Gastroesophageal sphincter (tissue), 4 donors: ENCODE results near the gene TNFRSF8. TPM values are rescaled to one million over a fixed set of nuclear protein-coding genes. Genes with fewer than 3 reads are reported as not detected.

Experiments used
- ATAC-seq: fragments of 150-250 bp; one replicate; pipeline ENCODE4 v1.9.1; 2016; ENCODE audit warnings: mild to moderate bottlenecking, moderate library complexity
- H3K27ac ChIP-seq, 4 donors: fragments of 200-600 bp; sonication (generic) in 3 of 4; 1 replicate in 3 of 4; 2 replicates in 1 of 4; pipeline ENCODE4 v1.5.1; 2016 to 2019
- H3K27me3 ChIP-seq: fragments of 200-600 bp; sonication (generic); one replicate; pipeline ENCODE4 v1.5.1; 2019
- H3K36me3 ChIP-seq, 2 donors: fragments of 200-600 bp; sonication (generic); one replicate each; pipeline ENCODE4 v1.5.1; 2019; ENCODE audit warnings: control low read depth in 1 of 2
- H3K4me1 ChIP-seq, 3 donors: fragments of 200-600 bp; sonication (generic); 1 replicate in 2 of 3; 2 replicates in 1 of 3; pipeline ENCODE4 v1.5.1; 2016 to 2019; ENCODE audit warnings: control low read depth in 2 of 3
- H3K4me3 ChIP-seq, 2 donors: fragments of 200-600 bp; sonication (generic); one replicate each; pipeline ENCODE4 v1.5.1; 2019; ENCODE audit warnings: mild to moderate bottlenecking in 1 of 2, moderate library complexity in 1 of 2
- H3K9me3 ChIP-seq, 3 donors: fragments of 200-600 bp; sonication (generic); one replicate each; pipeline ENCODE4 v1.5.1; 2017 to 2019; ENCODE audit warnings: control low read depth in 2 of 3
- EP300 ChIP-seq: sonication (generic); formaldehyde crosslinking; IDR thresholded peaks from one replicate; pipeline ENCODE4 v1.6.1; 2017; ENCODE audit warnings: antibody characterized with exemption, mild to moderate bottlenecking
- POLR2A ChIP-seq, 2 donors: fragments of 450-650 bp; IDR thresholded peaks; one replicate each; pipeline ENCODE4 v1.6.1; 2017; ENCODE audit warnings: antibody characterized with exemption in 2 of 2, mild to moderate bottlenecking in 2 of 2, moderate library complexity in 1 of 2
- POLR2AphosphoS5 ChIP-seq: sonication (generic); formaldehyde crosslinking; IDR thresholded peaks from one replicate; pipeline ENCODE4 v1.6.1; 2017; ENCODE audit warnings: antibody characterized with exemption
- WGBS, 2 donors: methylation state at CpG; one replicate each; pipeline ENCODE4 v1.1.5; 2018; ENCODE audit warnings: low coverage in 1 of 2; 5-methylcytosine and 5-hydroxymethylcytosine counted together
- total RNA-seq, 4 donors: library from RNA; depleted of rRNA; stranded (reverse); fragments of >200 nt; gene quantifications; one replicate each; pipeline ENCODE4 v1.1.0, GENCODE V29; 2016
- TF ChIP-seq, protein P1 (sequence below), 4 experiments: fragments of 200-600 bp in 2 of 4; fragments of 450-650 bp in 2 of 4; sonication (generic) in 1 of 4; IDR thresholded peaks; one replicate each; pipeline ENCODE4 v1.5.1; 2017 to 2019; ENCODE audit warnings: antibody characterized with exemption in 4 of 4, mild to moderate bottlenecking in 2 of 4, moderate library complexity in 2 of 4

Gene TNFRSF8
- total RNA-seq, 4 donors from 2014 or later, result 0.47 to 4.2 (median 1.4) TPM

- H3K36me3 ChIP-seq, result no peaks in the 10 kb centered on the region
- H3K27ac ChIP-seq, result peak overlapping the region in 3 of 4 donors; percentile 77 to 89 (median 84)
- TF ChIP-seq, protein P1, sequence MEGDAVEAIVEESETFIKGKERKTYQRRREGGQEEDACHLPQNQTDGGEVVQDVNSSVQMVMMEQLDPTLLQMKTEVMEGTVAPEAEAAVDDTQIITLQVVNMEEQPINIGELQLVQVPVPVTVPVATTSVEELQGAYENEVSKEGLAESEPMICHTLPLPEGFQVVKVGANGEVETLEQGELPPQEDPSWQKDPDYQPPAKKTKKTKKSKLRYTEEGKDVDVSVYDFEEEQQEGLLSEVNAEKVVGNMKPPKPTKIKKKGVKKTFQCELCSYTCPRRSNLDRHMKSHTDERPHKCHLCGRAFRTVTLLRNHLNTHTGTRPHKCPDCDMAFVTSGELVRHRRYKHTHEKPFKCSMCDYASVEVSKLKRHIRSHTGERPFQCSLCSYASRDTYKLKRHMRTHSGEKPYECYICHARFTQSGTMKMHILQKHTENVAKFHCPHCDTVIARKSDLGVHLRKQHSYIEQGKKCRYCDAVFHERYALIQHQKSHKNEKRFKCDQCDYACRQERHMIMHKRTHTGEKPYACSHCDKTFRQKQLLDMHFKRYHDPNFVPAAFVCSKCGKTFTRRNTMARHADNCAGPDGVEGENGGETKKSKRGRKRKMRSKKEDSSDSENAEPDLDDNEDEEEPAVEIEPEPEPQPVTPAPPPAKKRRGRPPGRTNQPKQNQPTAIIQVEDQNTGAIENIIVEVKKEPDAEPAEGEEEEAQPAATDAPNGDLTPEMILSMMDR (IDR thresholded peaks at IDR 0.05), result no peak
- TF ChIP-seq POLR2A (IDR thresholded peaks at IDR 0.05) (no peak), EP300 (no peak), POLR2AphosphoS5 (no peak)
- H3K9me3 ChIP-seq, result no peaks in the 10 kb centered on the region
- 78 to 79% methylated on average over 5 to 7 of the region's 17 CpGs for WGBS, 2 donors
- H3K27me3 ChIP-seq, result peaks cover 49% of the 10 kb centered on the region
- H3K4me1 ChIP-seq, result peaks cover 0 to 56% (median 7%) of the 10 kb centered on the region in 3 donors
- peak overlapping the region; percentile 77 to 84 for H3K4me3 ChIP-seq
- ATAC-seq, result no peak
Observed at GRCh38 chr1:12168451-12169160, 105.5 kb downstream of the TNFRSF8 start.

- no peak for TF ChIP-seq POLR2A (IDR thresholded peaks at IDR 0.05)
- no peak for TF ChIP-seq EP300
- TF ChIP-seq, protein P1 (IDR thresholded peaks at IDR 0.05), result no peak
- TF ChIP-seq POLR2AphosphoS5, result no peak
- Histone ChIP-seq H3K4me3 (peak overlapping the region in 1 of 2 donors; percentile 84), H3K9me3 (no peaks in the 10 kb centered on the region), H3K27me3 (peaks cover 49% of the 10 kb centered on the region), H3K27ac (peak overlapping the region in 2 of 4 donors; percentile 47 to 89), H3K4me1 (peaks cover 0 to 64% (median 7%) of the 10 kb centered on the region in 3 donors), H3K36me3 (no peaks in the 10 kb centered on the region)
- no peak for ATAC-seq
- 80 to 90% methylated on average over 2 of the region's 8 CpGs for WGBS, 2 donors
Observed at GRCh38 chr1:12169442-12170135, 106.5 kb downstream of the TNFRSF8 start.

- H3K4me1 ChIP-seq, result peaks cover 0 to 71% (median 7%) of the 10 kb centered on the region in 3 donors
- H3K27me3 ChIP-seq, result peaks cover 50% of the 10 kb centered on the region
- no peak for ATAC-seq
- WGBS, 2 donors, result 84% methylated on average over 6 of the region's 9 CpGs; no CpG with 5 or more reads in 1 of the 2 donors
- TF ChIP-seq POLR2AphosphoS5 (no peak), EP300 (no peak), POLR2A (IDR thresholded peaks at IDR 0.05) (no peak)
- TF ChIP-seq, protein P1 (IDR thresholded peaks at IDR 0.05), result no peak
- no peaks in the 10 kb centered on the region for H3K9me3 ChIP-seq
- no peak overlapping the region for H3K4me3 ChIP-seq
- peak overlapping the region in 2 of 4 donors; percentile 31 to 89 for H3K27ac ChIP-seq
- no peaks in the 10 kb centered on the region for H3K36me3 ChIP-seq
Observed at GRCh38 chr1:12170263-12170671, 107.2 kb downstream of the TNFRSF8 start.

- ATAC-seq, result no peak
- Histone ChIP-seq H3K36me3 (no peaks in the 10 kb centered on the region), H3K27ac (peak overlapping the region in 3 of 4 donors; percentile 62 to 73 (median 64)), H3K4me1 (peaks cover 0 to 79% (median 7%) of the 10 kb centered on the region in 3 donors), H3K4me3 (no peak overlapping the region), H3K9me3 (no peaks in the 10 kb centered on the region), H3K27me3 (peaks cover 53% of the 10 kb centered on the region)
- 86 to 90% methylated on average over 1 to 7 of the region's 12 CpGs for WGBS, 2 donors
- TF ChIP-seq POLR2A (IDR thresholded peaks at IDR 0.05), result no peak
- TF ChIP-seq, protein P1 (IDR thresholded peaks at IDR 0.05), result no peak
- TF ChIP-seq EP300, result no peak
- TF ChIP-seq POLR2AphosphoS5, result no peak
Observed at GRCh38 chr1:12171206-12172041, 108.3 kb downstream of the TNFRSF8 start.
